Activated T-cell treated with anti-CD3 and anti-CD28 coated beads for 24 hours (primary cell): Measurements from ENCODE around the gene RPS4Y2.
A peak's percentile ranks its signal among the peaks of the same experiment; 100 is the strongest.

Source experiments
- DNase-seq: peaks from one replicate; pipeline ENCODE4 v3.0.0-alpha.2; 2020; ENCODE audit warnings: low read depth

RPS4Y2 gene

DNA sequence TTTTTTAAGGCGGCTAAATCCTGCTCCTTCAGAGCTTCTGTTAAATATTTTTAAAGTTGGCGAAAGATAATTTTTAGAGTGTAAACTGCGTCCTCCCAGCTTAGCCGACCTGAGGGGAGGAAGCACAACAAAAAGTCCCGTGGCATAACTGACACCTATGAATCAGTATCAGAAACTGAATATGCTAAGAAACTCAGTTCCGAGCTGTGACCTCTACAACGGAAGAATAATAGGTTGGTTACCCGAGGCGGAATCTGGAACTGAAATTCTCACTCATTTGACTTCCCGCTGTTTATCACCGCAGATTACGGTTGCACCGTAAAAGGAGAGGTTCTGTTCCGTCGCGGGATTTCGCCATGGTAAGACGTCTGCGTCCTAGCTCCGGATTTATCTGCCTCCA lies at the start of gene RPS4Y2:
Gene RPS4Y2, plus strand, starts transcription at position 301 of the 400 bp plus-strand sequence. Its CDS starts 56 bp downstream, at position 357.
- DNase-seq = no peak

GRCh38 chrY:20714391-20714790 lies 41.5 kb upstream of the RPS4Y2 start:
- DNase-seq = peak; percentile 14

DNA sequence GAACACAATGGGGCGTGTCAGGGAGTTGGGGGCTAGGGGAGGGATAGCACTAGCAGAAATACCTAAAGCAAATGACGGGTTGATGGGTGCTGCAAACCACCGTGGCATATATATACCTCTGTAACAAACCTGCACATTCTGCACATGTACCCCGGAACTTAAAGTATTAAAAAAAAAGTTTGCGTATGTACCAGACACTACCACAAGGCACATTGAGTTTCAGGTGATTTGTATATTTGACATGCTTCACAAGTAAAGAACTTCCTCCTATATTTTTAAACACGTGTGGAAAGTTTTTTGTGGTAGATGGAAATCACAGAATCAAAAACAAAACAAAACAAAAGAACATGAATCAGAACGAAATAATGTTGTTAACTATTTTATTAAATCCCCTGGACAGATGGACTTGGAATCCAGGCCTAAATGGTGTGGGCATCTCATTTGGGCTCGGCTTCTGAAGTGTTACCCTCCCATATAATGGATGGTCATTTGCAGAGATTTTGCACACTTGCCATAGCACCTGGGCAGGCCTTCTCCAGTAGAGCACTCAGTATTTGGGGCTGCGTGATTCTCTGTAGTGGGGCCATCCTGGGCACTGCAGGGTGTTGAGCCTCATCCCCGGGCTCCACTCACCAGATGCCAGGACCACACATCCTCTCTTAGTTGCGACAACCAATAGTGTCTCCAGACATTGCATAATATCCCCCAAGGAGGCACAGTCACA lies 29.6 kb upstream of the RPS4Y2 start:
- DNase-seq = no peak

DNA sequence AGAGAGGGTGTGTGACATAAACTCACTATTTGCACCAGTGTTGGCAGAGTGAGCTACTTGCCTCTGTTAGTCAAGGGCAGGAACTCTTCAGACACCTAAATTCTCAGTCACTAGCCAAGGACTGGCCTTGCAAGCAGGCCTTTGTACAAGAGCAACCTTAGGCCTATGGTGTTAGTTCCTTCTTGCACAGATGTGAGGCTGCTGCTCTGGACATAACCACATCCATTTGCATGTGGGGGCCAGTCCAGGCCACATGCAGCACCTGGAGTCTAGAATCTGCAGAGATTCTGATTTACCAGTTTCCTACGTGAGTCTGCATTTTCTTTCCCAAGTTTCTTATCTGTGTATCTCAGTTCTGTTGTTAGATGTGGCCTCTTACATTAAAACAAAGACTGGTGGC lies 20.7 kb upstream of the RPS4Y2 start:
- DNase-seq = no peak

DNA sequence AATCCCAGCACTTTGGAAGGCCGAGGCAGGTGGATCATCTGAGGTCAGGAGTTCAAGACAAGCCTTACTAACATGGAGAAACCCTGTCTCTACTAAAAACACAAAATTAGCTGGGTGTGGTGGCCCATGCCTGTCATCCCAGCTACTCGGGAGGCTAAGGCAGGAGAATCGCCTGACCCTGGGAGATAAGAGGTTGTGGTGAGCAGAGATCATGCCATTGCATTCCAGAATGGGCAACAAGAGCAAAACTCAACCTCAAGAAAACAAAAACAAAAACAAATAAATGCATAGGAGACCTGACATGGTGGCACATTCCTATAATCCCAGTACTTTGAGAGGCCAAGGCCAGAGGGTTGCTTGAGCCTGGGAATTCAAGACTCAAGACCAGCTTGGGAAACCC lies 16.1 kb upstream of the RPS4Y2 start:
- DNase-seq = no peak

- DNase-seq = no peak
Observed at GRCh38 chrY:20740609-20741008, 15.3 kb upstream of the RPS4Y2 start.

DNA sequence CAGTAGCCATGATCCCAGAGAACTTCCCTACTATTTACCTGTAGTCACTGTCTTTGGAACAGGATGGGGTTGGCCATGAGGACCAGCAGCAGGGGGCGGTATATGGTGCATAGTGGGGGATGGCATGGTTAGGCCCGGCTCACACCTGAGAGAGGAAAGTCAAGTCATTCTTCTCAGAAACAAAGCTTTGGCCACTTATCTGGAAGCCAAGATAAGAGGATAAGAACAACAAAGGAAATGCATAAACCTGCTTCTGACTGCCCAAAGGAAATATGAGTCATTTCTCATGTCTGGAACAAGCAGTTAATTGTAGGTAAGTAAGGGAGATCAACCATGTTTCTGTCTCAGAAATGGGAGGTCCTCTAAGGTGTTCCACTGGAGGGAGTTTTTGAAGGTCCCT lies 10.8 kb upstream of the RPS4Y2 start:
- no peak for DNase-seq

GRCh38 chrY:20746919-20747318 lies 9.0 kb upstream of the RPS4Y2 start:
- DNase-seq = no peak

DNA sequence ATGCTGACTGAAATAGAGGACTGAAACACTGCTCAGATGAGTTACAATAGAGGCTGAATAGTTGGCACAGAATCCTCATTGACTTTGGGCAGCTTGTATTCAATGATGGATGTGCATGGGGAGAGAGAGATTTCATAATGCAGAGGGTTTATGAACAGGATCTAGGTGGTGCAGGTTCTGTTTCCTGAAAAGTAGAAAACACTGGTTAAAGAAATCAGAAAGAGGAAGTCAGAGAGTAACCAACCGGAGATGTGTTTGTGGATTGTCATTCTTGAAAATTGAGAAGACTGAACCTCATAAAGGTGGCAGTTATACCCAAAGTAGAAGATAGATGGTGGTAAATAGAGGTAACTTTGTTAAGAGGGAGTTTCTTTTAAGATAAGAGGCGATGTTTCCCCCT lies 8.0 kb downstream of the RPS4Y2 start:
- DNase-seq = no peak

DNA sequence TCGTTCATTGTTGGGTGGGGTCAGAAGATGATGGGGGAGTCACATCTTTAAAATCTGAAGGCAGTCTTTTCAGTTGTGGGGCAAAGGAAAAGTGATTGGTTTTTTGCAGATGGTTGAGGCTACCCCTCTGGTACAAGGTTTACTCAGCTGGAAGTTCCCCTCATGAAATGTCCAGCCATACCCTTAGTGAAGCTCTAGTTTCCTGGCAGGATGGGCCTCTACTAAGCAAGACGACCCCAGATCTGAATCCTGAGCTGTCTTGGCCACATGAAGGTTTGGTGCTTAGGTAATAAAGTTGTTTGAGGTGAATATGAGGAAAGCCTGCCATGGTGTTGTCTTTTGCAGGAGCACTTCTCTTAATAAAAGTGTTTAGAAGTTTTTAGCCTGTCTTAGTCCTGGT lies 9.2 kb downstream of the RPS4Y2 start:
- DNase-seq = no peak

GRCh38 chrY:20770755-20771154 lies 14.8 kb downstream of the RPS4Y2 start:
- no peak for DNase-seq

GRCh38 chrY:20776104-20776503 lies 20.2 kb downstream of the RPS4Y2 start:
- no peak for DNase-seq

DNA sequence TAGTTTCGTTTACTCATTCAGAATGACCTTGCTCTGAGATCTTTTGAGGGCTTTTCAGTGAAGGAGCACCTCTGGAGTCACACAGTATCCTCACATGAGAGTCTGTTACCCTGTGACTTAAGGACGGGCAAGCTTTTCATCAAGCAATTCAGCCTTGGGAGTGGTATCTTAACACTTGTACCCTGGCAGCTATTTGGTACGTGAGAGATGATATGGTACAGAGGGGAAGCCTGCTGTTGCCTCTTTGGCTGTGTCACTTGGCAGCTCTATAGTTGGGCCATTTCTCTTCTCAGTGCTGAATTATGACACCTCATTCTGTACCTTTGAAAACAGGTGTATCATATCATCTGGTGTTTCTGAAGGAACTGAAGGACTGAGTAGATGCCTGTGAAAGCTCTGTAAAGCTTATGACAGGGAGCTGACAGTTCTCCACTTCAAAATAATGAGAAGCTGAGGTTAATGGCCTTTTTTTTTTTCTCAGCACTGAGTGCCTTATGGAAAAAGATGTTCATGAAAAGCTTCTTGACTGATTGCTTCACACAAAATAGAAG lies 24.3 kb downstream of the RPS4Y2 start:
- DNase-seq = no peak

DNA sequence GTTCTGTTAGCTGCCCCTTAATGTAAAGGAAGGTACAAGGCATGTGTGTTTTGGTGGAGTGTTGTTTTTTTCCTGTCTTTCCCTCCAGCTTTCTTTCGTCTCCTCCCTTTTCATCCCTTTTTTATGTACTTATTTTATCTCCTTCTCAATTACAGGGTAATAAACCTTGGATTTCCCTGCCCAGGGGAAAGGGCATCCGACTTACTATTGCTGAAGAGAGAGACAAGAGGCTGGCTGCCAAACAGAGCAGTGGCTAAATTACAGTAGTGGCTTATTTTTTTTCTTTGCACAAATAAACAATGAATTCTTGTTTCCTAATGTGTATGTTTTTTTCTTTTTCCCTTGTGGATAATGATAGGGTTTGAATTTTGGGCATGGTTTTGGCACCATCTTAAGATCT lies 24.9 kb downstream of the RPS4Y2 start:
- DNase-seq = no peak

DNA sequence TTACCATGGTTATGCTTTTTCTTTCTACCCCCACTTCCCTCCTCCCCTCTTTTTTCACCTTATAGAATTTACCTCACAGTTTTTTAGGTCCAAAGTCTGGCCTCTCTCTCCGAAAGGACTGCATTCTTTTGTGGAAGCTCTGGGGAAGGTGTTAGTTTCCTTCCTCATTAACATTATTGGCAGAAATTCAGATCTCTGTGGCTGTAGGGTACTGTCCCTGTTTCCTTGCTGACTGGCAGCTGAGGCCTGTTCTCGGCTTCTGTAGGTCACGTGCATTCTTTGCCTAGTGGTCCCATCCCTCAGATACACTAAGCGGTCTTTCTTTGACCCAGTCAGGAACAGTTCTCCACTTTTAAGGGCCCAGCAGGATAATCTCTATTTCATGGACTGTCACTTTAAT lies 25.5 kb downstream of the RPS4Y2 start:
- no peak for DNase-seq

DNA sequence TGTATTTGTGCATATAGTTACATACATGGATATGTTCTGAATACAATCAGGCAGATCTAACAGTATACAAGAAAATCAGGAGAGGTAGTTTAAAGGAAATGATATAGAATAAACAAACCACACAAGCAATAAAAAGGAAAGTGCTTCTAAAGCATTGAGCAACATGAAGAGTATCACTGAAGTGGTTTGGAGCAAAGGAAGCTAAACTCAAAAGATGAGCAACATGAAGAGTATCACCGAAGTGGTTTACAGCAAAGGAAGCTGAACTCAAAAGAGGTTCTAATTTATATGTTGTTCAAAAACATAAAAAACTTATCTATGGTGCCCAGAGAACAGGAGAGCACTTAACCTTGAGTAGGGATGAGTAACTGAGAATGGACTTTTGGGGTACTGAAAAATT lies 29.1 kb downstream of the RPS4Y2 start:
- no peak for DNase-seq

- no peak for DNase-seq
Observed at GRCh38 chrY:20787076-20787475, 31.2 kb downstream of the RPS4Y2 start.

GRCh38 chrY:20798351-20799049 lies 42.6 kb downstream of the RPS4Y2 start:
- DNase-seq = no peak

- no peak for DNase-seq
Observed at GRCh38 chrY:20802659-20803058, 46.8 kb downstream of the RPS4Y2 start.

DNA sequence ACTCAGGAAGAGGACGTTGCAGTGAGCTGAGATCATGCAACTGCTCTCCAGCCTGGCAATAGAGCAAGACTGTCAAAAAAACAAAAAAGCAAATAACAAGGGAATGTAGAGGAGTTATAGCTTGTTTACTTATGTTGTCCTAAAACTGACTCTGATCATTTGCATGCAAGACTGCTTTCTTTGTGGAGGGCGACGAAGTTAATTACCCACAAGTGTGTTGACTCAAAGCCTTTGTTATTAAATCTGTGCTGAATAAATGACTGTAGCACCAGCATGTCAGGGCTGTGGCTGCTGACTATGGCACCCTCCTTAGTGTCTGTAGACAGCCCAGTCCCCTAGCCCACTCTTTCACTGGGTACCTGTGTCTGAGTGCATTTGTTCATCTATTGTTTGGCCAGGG lies 50.3 kb downstream of the RPS4Y2 start:
- DNase-seq = no peak

DNA sequence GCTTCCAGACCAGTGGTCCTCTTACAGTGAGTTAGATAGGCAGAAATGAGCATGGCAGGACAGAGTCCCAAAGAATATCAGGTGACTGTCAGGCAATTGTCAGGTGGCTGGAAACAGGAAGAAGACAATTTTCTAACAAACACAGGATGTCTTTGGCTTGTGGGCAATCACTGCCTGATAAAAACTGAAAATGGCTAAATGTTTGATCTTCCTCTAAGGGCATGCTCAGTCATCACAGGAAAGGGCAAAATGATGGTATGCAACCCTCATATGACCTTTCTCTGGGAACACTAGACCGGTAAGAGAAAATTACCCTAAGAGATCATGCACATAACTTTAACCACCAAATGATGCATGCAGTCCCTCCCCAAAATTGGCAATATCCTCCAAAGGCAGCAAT lies 57.6 kb downstream of the RPS4Y2 start:
- no peak for DNase-seq

GRCh38 chrY:20814794-20815193 lies 58.9 kb downstream of the RPS4Y2 start:
- DNase-seq = no peak

DNA sequence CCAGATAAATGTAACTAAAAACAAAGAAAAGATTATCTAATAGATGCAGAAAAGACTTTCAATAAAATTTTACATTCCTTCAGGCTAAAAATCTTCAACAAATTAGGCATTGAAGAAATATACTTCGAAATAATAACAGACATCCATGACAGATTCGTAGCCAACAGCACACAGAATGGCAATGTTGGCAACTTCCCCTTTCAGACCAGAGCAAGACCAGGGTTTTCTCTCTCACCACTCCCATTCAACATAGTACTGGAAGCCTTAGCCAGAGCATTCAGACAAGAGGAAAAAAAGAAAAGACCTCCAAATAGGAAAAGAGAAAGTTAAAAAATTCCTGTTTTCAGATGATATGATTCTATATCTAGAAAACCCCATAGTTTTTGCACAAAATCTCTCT lies 61.2 kb downstream of the RPS4Y2 start:
- no peak for DNase-seq
